PC-9 (cell line): ENCODE measurements around the gene RASAL2. TPM values are rescaled to one million over a fixed set of nuclear protein-coding genes. Genes with fewer than 3 reads are reported as not detected.

ENCODE experiments used
- Bru-seq: library from RNA; stranded (reverse); fragments of 400-500 nt; gene quantifications from one replicate; lab custom pipeline; 2021; lab: Mats Ljungman, UMichigan
- BruChase-seq, 2 experiments: library from RNA; stranded (reverse); fragments of 400-500 nt; gene quantifications; one replicate each; lab custom pipeline; 2021; lab: Mats Ljungman, UMichigan
- BruUV-seq: library from RNA; stranded (reverse); fragments of 400-500 nt; replicated peaks from 2 replicates; lab custom pipeline; 2021; lab: Mats Ljungman, UMichigan
- CTCF ChIA-PET: fragments of 300-600 bp; sonication (Branson Sonifier 250); formaldehyde crosslinking; loops from one replicate; lab custom pipeline; 2022; ENCODE audit warnings: antibody characterized with exemption; lab: Charles Lee
- POLR2A ChIA-PET: fragments of 300-600 bp; sonication (Branson Sonifier 250); formaldehyde crosslinking; loops from one replicate; lab custom pipeline; 2022; ENCODE audit warnings: antibody characterized with exemption; ENCODE audit not compliant: unreplicated experiment; lab: Charles Lee
- DNase-seq, 2 experiments: peaks; one replicate each; pipeline versions ENCODE4 v3.0.0 to v3.0.0-alpha.2; 2015 to 2022; ENCODE audit warnings: mixed read lengths in 1 of 2
- H2AFZ ChIP-seq: fragments of 200-600 bp; sonication (generic); 2 replicates; pipeline ENCODE4 v1.8.1; 2017; ENCODE audit warnings: antibody characterized with exemption
- H3F3A ChIP-seq: fragments of 200-600 bp; sonication (generic); 2 replicates; pipeline ENCODE4 v1.8.1; 2017; ENCODE audit warnings: antibody characterized with exemption, mild to moderate bottlenecking, low read depth; ENCODE audit not compliant: insufficient read depth
- H3K27ac ChIP-seq: fragments of 200-600 bp; sonication (generic); 2 replicates; pipeline ENCODE4 v1.6.1; 2016; ENCODE audit warnings: mixed run types
- H3K27me3 ChIP-seq: fragments of 200-600 bp; sonication (generic); 2 replicates; pipeline ENCODE4 v1.6.1; 2016; ENCODE audit warnings: low read depth, mixed run types; ENCODE audit not compliant: insufficient read depth
- H3K36me3 ChIP-seq: fragments of 200-600 bp; sonication (generic); 2 replicates; pipeline ENCODE4 v1.6.1; 2016; ENCODE audit warnings: low read depth, mixed run types
- H3K4me1 ChIP-seq: fragments of 200-600 bp; sonication (generic); replicated peaks from 2 replicates; pipeline ENCODE4 v1.6.1; 2016; ENCODE audit warnings: mixed run types; ENCODE audit not compliant: insufficient read depth
- H3K4me2 ChIP-seq: fragments of 200-600 bp; sonication (generic); 2 replicates; pipeline ENCODE4 v1.6.1; 2017; ENCODE audit warnings: mixed run types
- H3K4me3 ChIP-seq: fragments of 200-600 bp; sonication (generic); 2 replicates; pipeline ENCODE4 v1.6.1; 2016; ENCODE audit warnings: mixed run types
- H3K79me2 ChIP-seq: fragments of 200-600 bp; sonication (generic); 2 replicates; pipeline ENCODE4 v1.6.1; 2017; ENCODE audit warnings: low read depth, mixed run types
- H3K9me2 ChIP-seq: fragments of 200-600 bp; sonication (generic); 2 replicates; pipeline ENCODE4 v1.8.1; 2017; ENCODE audit warnings: mild to moderate bottlenecking; ENCODE audit not compliant: insufficient read depth
- H3K9me3 ChIP-seq: fragments of 200-600 bp; sonication (generic); 2 replicates; pipeline ENCODE4 v1.8.1; 2016; ENCODE audit warnings: low read depth; ENCODE audit not compliant: insufficient read depth
- H4K20me1 ChIP-seq: fragments of 200-600 bp; sonication (generic); 2 replicates; pipeline ENCODE4 v1.8.1; 2017; ENCODE audit not compliant: insufficient read depth
- EZH2 ChIP-seq: fragments of 200-600 bp; sonication (generic); IDR thresholded peaks from 2 replicates; pipeline ENCODE4 v1.8.0; 2017; ENCODE audit warnings: antibody characterized with exemption, low read depth
- intact Hi-C: fragments of 100-400 bp; cut with micrococcal nuclease; formaldehyde crosslinking; loops from one replicate; pipeline ENCODE4 v1.10.0; 2022; ENCODE audit not compliant: unreplicated experiment
- long read RNA-seq: library from polyadenylated mRNA; stranded (forward); transcript quantifications from one replicate; pipeline ENCODE4 v2.0.0, GENCODE V29; 2022
- total RNA-seq: library from RNA; stranded (reverse); gene quantifications from 2 replicates; pipeline ENCODE4 v1.2.3, GENCODE V29; 2021
- TF ChIP-seq, protein P1 (sequence below): fragments of 200-600 bp; sonication (generic); conservative IDR thresholded peaks from 2 replicates; pipeline ENCODE4 v1.6.1; 2017; ENCODE audit warnings: mixed run types, antibody characterized with exemption, mild to moderate bottlenecking, moderate library complexity

RASAL2 gene
- total RNA-seq (47.8 and 54.1 TPM in 2 replicates), Bru-seq, nascent RNA (percentile 95 among the genes with signal in this experiment), BruChase-seq, experiment 1, labeled RNA remaining after a 2-hour chase (percentile 93 among the genes with signal in this experiment), BruChase-seq, experiment 2, labeled RNA remaining after a 6-hour chase (percentile 80 among the genes with signal in this experiment)
- long read RNA-seq, partial matches to known transcripts, result 4 of 15 reads
- long read RNA-seq, other reads (novel, unspliced or antisense), result 11 of 15 reads

DNA sequence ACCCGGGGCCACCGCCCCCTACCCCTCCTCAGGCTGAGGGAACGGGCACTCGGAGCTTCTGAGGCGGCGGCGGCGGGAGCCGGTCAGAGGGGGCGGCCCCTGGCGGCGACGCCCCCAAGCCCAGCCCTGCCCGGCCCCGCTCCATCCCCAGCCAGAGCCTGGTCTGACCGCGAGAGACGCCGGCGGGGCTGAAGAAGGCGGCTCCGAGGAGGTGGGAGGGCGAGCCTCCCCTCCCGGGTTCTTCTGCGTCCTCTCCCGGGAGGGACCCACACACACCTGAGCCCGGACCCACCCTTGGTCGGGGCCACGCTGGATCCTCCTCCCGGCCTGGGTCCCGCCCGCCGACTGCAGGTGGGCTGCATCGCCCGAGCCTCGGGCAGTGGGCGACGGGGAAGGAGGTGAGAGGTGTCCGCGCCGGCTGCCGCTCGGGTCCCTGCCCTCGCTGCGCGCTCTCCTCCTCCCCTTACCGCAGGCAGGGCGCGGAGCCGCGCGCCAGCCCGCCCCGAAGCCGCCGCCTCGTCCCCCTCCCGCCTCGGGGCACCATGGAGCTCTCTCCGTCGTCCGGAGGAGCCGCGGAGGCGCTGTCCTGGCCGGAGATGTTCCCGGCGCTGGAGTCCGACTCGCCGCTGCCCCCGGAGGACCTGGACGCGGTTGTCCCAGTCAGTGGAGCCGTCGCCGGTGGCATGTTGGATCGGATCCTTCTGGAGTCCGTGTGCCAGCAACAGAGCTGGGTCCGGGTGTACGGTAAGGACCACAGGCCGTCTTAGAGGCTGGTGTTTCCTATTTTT, at the start of gene RASAL2:
Gene RASAL2 (plus strand): TSS at position 154 of the 788 bp plus-strand sequence. CDS start 389 bp downstream, at position 543.
- Histone ChIP-seq H3K4me1 (peaks cover 55% of the 10 kb centered on the region), H3F3A (peaks cover 39% of the 10 kb centered on the region; the same call in 1 of the 2 replicates), H2AFZ (peak within 1 kb of the TSS; percentile 86), H3K9me2 (no peaks in the 10 kb centered on the region), H3K27ac (peak within 1 kb of the TSS; percentile 76), H3K9me3 (no peaks in the 10 kb centered on the region), H3K36me3 (no peaks in the 10 kb centered on the region), H4K20me1 (peaks cover 7% of the 10 kb centered on the region; the same call in 1 of the 2 replicates), H3K79me2 (peaks cover 69% of the 10 kb centered on the region), H3K27me3 (no peaks in the 10 kb centered on the region), H3K4me2 (peak within 1 kb of the TSS; percentile 91), H3K4me3 (peak within 1 kb of the TSS; percentile 85)
- ChIA-PET POLR2A (interaction anchor here (0.6 to 0.7 kb wide), 3 partner anchors 86 to 444 kb away, joined by 3 to 5 read pairs (median 5); no protein-coding TSS in a partner anchor), CTCF (interaction anchor here (1.2 kb wide), 1 partner anchor 188 kb away, joined by 3 read pairs; no protein-coding TSS in a partner anchor)
- peak; percentile 57 to 77 for DNase-seq
- TF ChIP-seq, protein P1, sequence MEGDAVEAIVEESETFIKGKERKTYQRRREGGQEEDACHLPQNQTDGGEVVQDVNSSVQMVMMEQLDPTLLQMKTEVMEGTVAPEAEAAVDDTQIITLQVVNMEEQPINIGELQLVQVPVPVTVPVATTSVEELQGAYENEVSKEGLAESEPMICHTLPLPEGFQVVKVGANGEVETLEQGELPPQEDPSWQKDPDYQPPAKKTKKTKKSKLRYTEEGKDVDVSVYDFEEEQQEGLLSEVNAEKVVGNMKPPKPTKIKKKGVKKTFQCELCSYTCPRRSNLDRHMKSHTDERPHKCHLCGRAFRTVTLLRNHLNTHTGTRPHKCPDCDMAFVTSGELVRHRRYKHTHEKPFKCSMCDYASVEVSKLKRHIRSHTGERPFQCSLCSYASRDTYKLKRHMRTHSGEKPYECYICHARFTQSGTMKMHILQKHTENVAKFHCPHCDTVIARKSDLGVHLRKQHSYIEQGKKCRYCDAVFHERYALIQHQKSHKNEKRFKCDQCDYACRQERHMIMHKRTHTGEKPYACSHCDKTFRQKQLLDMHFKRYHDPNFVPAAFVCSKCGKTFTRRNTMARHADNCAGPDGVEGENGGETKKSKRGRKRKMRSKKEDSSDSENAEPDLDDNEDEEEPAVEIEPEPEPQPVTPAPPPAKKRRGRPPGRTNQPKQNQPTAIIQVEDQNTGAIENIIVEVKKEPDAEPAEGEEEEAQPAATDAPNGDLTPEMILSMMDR, result peak; percentile 34
- no peak for TF ChIP-seq EZH2
- no TSS peak for BruUV-seq
- intact Hi-C loops, result loop anchor here (1.0 to 2.0 kb wide), 6 partner anchors 33 to 189 kb away; no protein-coding TSS in a partner anchor

DNA sequence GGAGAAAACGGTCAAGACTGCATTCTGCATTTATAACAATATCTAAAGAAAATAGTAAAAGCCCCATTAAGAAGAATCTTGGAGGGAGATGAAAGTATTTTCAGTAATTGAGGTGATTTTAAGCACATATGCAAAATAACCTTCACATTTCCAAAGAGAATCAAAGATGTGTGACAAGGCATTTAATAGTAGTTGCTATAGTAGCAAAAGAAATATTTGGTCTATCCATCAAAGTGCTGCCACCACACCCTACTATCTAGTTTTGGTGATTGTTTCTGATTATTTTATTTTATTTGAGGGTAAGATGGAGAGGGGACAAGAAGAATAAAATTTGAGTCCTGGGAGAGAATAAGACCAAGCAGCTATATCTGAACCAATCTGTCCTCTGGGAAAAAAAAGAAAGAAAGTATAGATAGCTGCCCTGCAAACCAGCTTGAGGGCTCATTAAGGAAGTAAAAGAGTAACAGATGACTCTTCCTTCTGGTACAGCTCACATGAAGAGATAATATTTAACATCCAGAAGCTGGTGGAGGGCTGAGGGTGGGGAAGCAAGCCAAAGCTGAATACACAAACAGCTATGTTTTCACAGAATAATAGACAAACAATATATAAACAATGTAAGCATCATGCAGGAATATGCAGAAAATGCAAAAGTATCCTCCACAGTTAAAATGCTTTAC, 47.2 kb upstream of the RASAL2 start:
- DNase-seq, result no peak
- no peak overlapping the region for H3K4me3 ChIP-seq
- no peak overlapping the region for H3K27ac ChIP-seq
- intact Hi-C loops, result no loop called here
- no TSS peak for BruUV-seq
- H3K36me3 ChIP-seq, result no peaks in the 10 kb centered on the region
- H3K9me3 ChIP-seq, result no peaks in the 10 kb centered on the region
- no peaks in the 10 kb centered on the region; the same call in 1 of the 2 replicates for H3F3A ChIP-seq
- H3K27me3 ChIP-seq, result no peaks in the 10 kb centered on the region
- CTCF ChIA-PET, result no interaction called here
- no peaks in the 10 kb centered on the region for H4K20me1 ChIP-seq
- POLR2A ChIA-PET, result no interaction called here
- H3K4me1 ChIP-seq, result no peaks in the 10 kb centered on the region
- no peaks in the 10 kb centered on the region for H3K9me2 ChIP-seq
- no peak overlapping the region for H2AFZ ChIP-seq
- no peak overlapping the region for H3K4me2 ChIP-seq
- no peak for TF ChIP-seq EZH2
- TF ChIP-seq, protein P1, result no peak
- H3K79me2 ChIP-seq, result no peaks in the 10 kb centered on the region
